Heart left ventricle (tissue), 13 donors: ENCODE measurements around the gene PCDH15.

Experiments used
- POLR2A ChIP-seq, 2 donors: fragments of 450-650 bp; IDR thresholded peaks; one replicate each; pipeline ENCODE4 v1.6.1; 2017; ENCODE audit warnings: antibody characterized with exemption in 2 of 2, mild to moderate bottlenecking in 2 of 2, moderate library complexity in 2 of 2
- TF ChIP-seq, protein P1 (sequence below), 12 donors: fragments of 200-600 bp; sonication (generic) in 4 of 12; IDR thresholded peaks; one replicate each; pipeline versions ENCODE4 v1.5.0 to v1.8.0; 2018 to 2022; ENCODE audit warnings: antibody characterized with exemption in 12 of 12, mild to moderate bottlenecking in 5 of 12
- donor health status: ischemic (EF 13 %, LVEDD 7.1; RV severe dilation, severe dysfunction).
- donor health status: DM: no; HTN: yes; CAD: no.
- donor health status: DM: no; HTN: no; CAD: no.
- donor health status: ischemic (EF 25% LVEDD 6.9; RV normal size, moderate dysfunction).
- donor health status: ischemic (EF 25% LVEDD 5.7; RV mildly dilated, moderate dysfunction).
- donor health status: ischemic (EF 35%, LVEDD 5.7; RV mildly dilated, moderate dysfunction).
- donor health status: nonischemic (EF 11% LVEDD 7.7; RV severe dilation, severe dysfunction).
- donor health status: DM: yes; HTN: yes; CAD: no.
- donor health status: PGD.
- donor health status: ischemic (EF 29% LVEDD 5.4; RV normal size, mild dysfunction).
- donor health status: nonischemic (EF 23%, LVEDD 6.1; RV moderate dilation, normal function).

DNA sequence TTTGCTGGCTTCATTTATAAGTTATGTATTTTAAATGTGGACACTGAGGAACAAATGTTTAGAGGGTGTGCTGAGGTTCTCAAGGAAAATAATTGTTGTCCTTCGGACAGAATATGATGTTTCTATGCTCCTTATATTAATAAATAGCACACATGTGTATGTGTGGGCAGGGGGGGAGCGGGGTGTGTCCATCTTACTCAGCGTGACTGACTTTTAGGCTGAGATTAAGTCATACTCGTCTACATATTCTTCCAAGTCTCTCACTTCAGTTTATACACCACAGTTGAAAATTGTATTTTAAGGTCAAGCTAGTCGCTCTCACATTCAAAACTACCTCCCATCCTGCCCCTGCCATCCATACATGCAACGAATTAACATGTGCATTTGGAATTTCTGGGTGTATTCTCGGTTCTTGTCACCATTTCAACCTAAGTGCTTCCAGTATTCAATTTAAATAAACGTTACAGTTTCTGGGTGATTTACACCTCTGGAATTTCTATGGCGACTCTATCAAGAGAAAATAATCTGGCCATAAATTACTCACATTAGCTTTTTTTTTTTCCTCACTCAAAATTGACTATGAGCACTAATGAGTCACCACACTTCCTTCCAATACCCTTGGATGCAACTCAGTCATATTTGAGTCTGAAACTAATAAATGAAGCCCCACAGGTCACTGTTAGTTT lies 3.3 kb downstream of the PCDH15 start:
- TF ChIP-seq, protein P1, sequence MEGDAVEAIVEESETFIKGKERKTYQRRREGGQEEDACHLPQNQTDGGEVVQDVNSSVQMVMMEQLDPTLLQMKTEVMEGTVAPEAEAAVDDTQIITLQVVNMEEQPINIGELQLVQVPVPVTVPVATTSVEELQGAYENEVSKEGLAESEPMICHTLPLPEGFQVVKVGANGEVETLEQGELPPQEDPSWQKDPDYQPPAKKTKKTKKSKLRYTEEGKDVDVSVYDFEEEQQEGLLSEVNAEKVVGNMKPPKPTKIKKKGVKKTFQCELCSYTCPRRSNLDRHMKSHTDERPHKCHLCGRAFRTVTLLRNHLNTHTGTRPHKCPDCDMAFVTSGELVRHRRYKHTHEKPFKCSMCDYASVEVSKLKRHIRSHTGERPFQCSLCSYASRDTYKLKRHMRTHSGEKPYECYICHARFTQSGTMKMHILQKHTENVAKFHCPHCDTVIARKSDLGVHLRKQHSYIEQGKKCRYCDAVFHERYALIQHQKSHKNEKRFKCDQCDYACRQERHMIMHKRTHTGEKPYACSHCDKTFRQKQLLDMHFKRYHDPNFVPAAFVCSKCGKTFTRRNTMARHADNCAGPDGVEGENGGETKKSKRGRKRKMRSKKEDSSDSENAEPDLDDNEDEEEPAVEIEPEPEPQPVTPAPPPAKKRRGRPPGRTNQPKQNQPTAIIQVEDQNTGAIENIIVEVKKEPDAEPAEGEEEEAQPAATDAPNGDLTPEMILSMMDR (IDR thresholded peaks at IDR 0.05): no peak
- TF ChIP-seq POLR2A (IDR thresholded peaks at IDR 0.05): no peak
